Parathyroid adenoma (tissue), 2 donors: Measurements from ENCODE around the gene TBC1D22A.

Source experiments
- H2AFZ ChIP-seq: fragments of 300-600 bp; sonication (generic); one replicate; pipeline ENCODE4 v1.7.0; 2017; ENCODE audit warnings: antibody characterized with exemption, mild to moderate bottlenecking
- H3K27ac ChIP-seq: fragments of 300-600 bp; sonication (generic); one replicate; pipeline ENCODE4 v1.7.0; 2017
- H3K27me3 ChIP-seq: fragments of 300-600 bp; sonication (generic); one replicate; pipeline ENCODE4 v1.7.0; 2017; ENCODE audit warnings: low read length; ENCODE audit not compliant: control insufficient read depth, insufficient read depth
- H3K36me3 ChIP-seq: fragments of 300-600 bp; sonication (generic); one replicate; pipeline ENCODE4 v1.7.0; 2017; ENCODE audit warnings: low read length; ENCODE audit not compliant: control insufficient read depth, insufficient read depth
- H3K4me1 ChIP-seq: fragments of 300-600 bp; sonication (generic); one replicate; pipeline ENCODE4 v1.7.0; 2017; ENCODE audit warnings: control low read depth
- H3K4me2 ChIP-seq: fragments of 300-600 bp; sonication (generic); one replicate; pipeline ENCODE4 v1.7.0; 2017; ENCODE audit warnings: low read length
- H3K4me3 ChIP-seq: fragments of 300-600 bp; sonication (generic); one replicate; pipeline ENCODE4 v1.7.0; 2017; ENCODE audit warnings: low read depth, low read length
- H3K79me2 ChIP-seq: fragments of 300-600 bp; sonication (generic); one replicate; pipeline ENCODE4 v1.7.0; 2017; ENCODE audit warnings: control low read depth
- H3K9ac ChIP-seq: fragments of 300-600 bp; sonication (generic); one replicate; pipeline ENCODE4 v1.7.0; 2017; ENCODE audit warnings: mild to moderate bottlenecking
- H3K9me3 ChIP-seq: fragments of 300-600 bp; sonication (generic); one replicate; pipeline ENCODE4 v1.7.0; 2017; ENCODE audit warnings: low read length; ENCODE audit not compliant: control insufficient read depth
- TF ChIP-seq, protein P1 (sequence below): fragments of 300-600 bp; sonication (generic); IDR thresholded peaks from one replicate; pipeline ENCODE4 v1.7.0; 2017; ENCODE audit warnings: antibody characterized with exemption, mild to moderate bottlenecking
- donor health status: primary hyperparathyroidism.

Gene TBC1D22A, protein sequence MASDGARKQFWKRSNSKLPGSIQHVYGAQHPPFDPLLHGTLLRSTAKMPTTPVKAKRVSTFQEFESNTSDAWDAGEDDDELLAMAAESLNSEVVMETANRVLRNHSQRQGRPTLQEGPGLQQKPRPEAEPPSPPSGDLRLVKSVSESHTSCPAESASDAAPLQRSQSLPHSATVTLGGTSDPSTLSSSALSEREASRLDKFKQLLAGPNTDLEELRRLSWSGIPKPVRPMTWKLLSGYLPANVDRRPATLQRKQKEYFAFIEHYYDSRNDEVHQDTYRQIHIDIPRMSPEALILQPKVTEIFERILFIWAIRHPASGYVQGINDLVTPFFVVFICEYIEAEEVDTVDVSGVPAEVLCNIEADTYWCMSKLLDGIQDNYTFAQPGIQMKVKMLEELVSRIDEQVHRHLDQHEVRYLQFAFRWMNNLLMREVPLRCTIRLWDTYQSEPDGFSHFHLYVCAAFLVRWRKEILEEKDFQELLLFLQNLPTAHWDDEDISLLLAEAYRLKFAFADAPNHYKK

DNA sequence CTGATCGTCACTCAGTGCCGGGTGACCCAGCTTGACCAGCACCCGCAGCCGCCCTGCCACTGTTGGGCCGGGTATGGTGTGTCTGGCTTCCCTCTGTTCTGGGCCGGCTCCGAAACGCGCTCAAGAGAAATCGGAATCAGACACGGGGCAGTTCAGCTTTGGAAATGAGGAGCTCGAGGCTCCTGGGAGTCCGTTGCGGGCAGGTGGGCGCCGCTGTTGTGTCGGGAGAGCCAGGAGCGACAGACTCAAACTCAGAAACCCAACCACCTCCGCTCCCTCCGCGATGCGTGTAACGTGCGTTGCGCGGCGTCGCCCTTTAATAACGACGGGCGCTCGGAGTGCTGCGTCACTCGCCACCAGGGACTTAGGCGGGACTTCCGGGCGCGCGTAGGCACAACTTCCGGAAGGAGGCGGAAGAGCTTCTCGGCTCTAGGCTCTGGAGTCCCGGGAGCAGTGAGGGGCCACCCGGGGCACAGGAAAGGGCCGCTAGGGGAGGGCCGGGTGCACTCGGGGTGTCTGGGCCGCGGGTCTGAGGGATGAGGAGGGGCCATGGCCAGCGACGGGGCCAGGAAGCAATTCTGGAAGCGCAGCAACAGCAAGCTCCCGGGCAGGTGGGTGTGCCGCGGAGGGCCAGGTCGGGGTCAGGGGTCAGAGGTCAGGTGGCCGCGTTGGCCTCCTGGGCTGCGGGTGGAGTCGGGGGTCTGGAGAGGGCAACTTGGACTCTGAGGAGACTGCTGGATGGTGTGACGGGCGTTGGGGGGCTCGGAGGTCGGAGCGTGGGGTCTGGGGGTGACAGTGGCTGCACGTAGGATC is at the start of gene TBC1D22A:
TSS of gene TBC1D22A (plus strand) at position 413 of the 813 bp plus-strand sequence. CDS start at position 550, 137 bp downstream.
- no peaks in the 10 kb centered on the region for H3K27me3 ChIP-seq
- H3K27ac ChIP-seq: peak within 1 kb of the TSS; percentile 90
- peak within 1 kb of the TSS; percentile 83 for H3K4me3 ChIP-seq
- peak within 1 kb of the TSS; percentile 72 for H3K9ac ChIP-seq
- H3K9me3 ChIP-seq: no peaks in the 10 kb centered on the region
- H3K79me2 ChIP-seq: peaks cover 10% of the 10 kb centered on the region
- TF ChIP-seq, protein P1, sequence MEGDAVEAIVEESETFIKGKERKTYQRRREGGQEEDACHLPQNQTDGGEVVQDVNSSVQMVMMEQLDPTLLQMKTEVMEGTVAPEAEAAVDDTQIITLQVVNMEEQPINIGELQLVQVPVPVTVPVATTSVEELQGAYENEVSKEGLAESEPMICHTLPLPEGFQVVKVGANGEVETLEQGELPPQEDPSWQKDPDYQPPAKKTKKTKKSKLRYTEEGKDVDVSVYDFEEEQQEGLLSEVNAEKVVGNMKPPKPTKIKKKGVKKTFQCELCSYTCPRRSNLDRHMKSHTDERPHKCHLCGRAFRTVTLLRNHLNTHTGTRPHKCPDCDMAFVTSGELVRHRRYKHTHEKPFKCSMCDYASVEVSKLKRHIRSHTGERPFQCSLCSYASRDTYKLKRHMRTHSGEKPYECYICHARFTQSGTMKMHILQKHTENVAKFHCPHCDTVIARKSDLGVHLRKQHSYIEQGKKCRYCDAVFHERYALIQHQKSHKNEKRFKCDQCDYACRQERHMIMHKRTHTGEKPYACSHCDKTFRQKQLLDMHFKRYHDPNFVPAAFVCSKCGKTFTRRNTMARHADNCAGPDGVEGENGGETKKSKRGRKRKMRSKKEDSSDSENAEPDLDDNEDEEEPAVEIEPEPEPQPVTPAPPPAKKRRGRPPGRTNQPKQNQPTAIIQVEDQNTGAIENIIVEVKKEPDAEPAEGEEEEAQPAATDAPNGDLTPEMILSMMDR: no peak
- no peaks in the 10 kb centered on the region for H3K4me1 ChIP-seq
- H2AFZ ChIP-seq: peak within 1 kb of the TSS; percentile 92
- H3K36me3 ChIP-seq: no peaks in the 10 kb centered on the region
- peak within 1 kb of the TSS; percentile 82 for H3K4me2 ChIP-seq

DNA sequence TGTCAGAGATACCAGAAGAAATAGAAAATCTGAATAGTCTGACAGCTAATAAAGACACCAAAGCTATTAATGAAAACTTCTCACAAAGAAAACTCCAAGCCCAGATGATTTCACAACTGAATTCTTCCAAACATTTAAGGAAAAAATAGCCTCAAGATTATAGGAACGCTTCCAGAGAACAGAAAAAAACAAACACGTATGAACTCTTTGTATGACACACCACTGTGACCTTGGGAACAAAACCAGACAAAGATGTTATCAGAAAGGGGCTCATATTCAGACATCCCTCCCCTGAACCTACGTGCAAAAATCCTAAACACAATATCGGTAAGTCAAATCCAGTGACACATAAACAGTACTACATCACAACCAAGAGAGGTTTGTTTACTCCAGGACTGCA is 47.9 kb upstream of the TBC1D22A start:
- H3K4me3 ChIP-seq: no peak overlapping the region
- H2AFZ ChIP-seq: no peak overlapping the region
- H3K27ac ChIP-seq: no peak overlapping the region
- no peak overlapping the region for H3K9ac ChIP-seq
- no peaks in the 10 kb centered on the region for H3K36me3 ChIP-seq
- H3K9me3 ChIP-seq: no peaks in the 10 kb centered on the region
- TF ChIP-seq, protein P1: no peak
- H3K4me1 ChIP-seq: no peaks in the 10 kb centered on the region
- H3K4me2 ChIP-seq: no peak overlapping the region
- no peaks in the 10 kb centered on the region for H3K27me3 ChIP-seq
- H3K79me2 ChIP-seq: no peaks in the 10 kb centered on the region

DNA sequence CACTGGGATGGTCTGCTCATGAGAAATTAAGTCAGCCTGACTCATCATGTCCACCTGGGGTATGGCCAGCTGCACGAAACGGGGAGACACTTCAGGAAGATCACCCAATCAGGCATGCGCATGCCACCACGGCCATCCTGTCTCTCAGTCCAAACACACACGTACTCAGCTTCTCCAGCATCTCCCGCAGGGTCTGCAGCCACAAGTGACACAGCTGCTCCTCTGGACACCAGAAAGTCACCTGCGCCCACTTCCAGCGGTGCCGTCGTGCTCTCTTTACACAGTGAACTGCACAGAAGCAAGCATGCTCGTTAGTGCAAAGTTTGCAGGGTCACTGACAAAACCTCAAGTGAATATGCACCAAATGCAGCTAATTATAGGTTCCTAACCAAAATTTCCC is 42.5 kb upstream of the TBC1D22A start:
- no peaks in the 10 kb centered on the region for H3K4me1 ChIP-seq
- no peak overlapping the region for H3K4me3 ChIP-seq
- no peaks in the 10 kb centered on the region for H3K9me3 ChIP-seq
- no peak overlapping the region for H3K27ac ChIP-seq
- no peaks in the 10 kb centered on the region for H3K36me3 ChIP-seq
- H2AFZ ChIP-seq: no peak overlapping the region
- H3K4me2 ChIP-seq: no peak overlapping the region
- no peaks in the 10 kb centered on the region for H3K27me3 ChIP-seq
- no peak overlapping the region for H3K9ac ChIP-seq
- TF ChIP-seq, protein P1: no peak
- no peaks in the 10 kb centered on the region for H3K79me2 ChIP-seq

DNA sequence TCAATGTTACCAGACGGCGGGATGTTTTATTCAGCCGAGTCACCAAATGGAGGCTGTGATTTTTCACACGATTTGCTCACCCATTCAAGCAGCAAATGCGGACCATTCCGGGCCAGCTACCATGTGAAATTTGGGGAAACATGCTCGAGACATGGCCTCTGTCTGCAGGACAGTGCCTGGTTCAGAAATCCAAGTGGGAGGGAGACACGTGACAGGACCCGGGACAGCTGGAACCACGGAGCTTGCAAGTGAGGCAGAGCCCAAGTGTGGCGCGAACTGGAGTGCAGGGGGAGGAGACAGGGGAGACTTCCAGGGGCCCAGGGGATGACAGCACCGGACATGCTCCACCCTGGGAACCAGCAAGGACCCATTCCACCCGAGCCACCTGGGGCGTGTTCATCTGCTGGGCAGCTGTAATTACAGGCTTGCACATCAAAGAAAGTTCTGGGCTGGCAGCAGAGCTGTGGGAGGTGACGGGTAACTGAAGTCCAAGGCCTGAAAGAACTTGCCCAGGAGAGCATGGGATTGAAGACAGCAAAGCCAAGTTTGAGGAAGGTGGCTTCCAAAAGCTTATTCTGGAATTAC is 40.9 kb upstream of the TBC1D22A start:
- no peak overlapping the region for H3K4me3 ChIP-seq
- H3K36me3 ChIP-seq: no peaks in the 10 kb centered on the region
- H2AFZ ChIP-seq: no peak overlapping the region
- no peaks in the 10 kb centered on the region for H3K27me3 ChIP-seq
- no peak overlapping the region for H3K27ac ChIP-seq
- no peak overlapping the region for H3K4me2 ChIP-seq
- no peaks in the 10 kb centered on the region for H3K9me3 ChIP-seq
- H3K4me1 ChIP-seq: no peaks in the 10 kb centered on the region
- H3K9ac ChIP-seq: no peak overlapping the region
- no peaks in the 10 kb centered on the region for H3K79me2 ChIP-seq
- TF ChIP-seq, protein P1: no peak
